GM12873 (cell line): ENCODE measurements around the gene TRERF1.

Experiments used
- CTCF ChIP-seq: IDR thresholded peaks from 2 replicates; pipeline ENCODE4 v1.5.1; 2012; ENCODE audit warnings: low read depth, mild to moderate bottlenecking, moderate library complexity, low read length, control low read depth; ENCODE audit not compliant: insufficient read depth; ENCODE audit errors: missing control alignments

TRERF1 gene

DNA sequence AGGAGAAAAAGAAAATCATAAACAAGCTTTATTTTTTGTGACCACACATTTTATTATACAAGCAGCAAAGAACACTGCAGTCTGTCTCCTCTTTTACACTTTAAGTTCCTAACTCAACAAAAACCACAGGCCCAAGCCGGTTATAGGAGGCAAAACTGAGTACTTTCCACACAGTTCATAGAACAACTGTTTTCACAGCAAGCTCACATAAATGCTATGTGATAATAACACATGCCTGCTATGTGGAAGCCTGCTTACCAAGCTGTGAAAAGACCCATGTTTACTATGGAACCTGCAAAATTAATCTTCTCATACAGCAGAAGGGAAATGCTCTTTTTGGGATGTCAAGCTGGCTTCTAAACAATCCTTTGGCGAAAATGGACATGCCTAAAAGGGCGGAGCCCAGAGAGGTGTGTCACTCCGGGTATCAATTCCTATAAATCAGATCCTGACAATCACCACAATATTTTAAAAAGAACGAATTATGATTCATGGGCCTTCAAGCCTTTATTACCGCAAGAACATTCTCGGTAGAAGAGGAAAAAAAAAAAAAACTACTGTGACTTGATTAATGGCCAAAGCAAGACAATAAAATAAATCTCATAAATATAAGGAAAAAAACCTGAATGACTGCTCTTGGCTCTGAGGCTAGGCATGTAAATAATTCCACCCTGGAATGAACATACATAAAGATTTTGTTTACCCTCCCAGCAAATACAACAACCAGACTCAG, 2.6 kb downstream of the TRERF1 start:
- no peak for TF ChIP-seq CTCF

DNA sequence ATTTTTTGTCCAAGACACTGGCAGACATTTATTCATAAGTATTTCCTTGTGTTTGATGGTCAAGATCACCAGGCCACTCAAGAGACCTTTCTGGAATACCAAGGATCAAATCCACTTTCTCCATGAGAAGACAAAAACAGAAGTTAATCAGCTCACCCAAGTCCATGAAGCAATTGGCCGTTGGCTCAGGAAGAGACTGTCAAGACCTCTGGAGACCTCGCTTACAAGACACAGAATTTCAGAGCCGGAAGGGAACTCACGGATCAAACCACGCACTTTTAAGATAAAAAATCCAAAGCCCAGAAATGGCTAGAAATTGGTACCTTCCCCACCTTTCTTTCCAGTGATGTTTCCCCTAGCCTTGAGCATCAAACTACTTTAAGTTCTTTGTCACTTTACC, 3.3 kb downstream of the TRERF1 start:
- TF ChIP-seq CTCF: no peak

DNA sequence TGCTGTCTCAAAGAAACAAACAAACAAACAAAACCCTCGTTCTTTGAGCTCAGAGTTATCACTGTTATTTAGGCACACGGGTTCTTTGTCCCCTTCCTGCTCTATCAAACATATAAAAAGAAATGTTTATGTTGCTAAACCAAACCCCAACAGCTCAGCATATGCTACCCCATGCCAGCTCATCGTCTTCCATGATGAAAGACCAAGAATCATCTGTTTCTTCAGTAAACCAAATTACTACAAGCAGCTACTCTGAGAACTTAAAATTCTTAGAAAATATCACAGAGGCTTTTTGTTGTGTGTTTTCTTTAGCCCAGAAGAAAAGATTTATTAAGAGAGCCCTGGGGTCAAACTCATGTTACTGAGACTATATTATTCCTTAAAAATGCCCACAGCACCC, 4.7 kb downstream of the TRERF1 start:
- no peak for TF ChIP-seq CTCF

DNA sequence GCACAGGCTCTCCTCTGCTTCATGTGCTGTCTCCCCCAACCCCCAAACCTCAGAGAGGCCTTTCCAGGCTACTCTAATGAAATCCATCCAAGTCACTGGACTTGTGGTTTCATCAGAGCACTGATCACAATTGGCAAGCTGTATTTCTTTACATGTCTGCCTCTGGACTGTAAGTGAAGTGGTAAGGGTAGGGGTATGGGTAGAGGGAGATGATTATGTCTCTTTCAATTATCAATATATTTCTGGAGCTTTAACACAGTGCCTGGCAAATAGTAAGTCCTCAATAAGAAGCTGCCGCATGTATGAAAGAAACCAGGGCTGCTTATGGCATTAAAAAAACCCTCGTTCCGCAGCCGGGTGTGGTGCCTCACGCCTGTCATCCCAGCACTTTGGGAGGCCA, 5.4 kb downstream of the TRERF1 start:
- TF ChIP-seq CTCF: no peak

DNA sequence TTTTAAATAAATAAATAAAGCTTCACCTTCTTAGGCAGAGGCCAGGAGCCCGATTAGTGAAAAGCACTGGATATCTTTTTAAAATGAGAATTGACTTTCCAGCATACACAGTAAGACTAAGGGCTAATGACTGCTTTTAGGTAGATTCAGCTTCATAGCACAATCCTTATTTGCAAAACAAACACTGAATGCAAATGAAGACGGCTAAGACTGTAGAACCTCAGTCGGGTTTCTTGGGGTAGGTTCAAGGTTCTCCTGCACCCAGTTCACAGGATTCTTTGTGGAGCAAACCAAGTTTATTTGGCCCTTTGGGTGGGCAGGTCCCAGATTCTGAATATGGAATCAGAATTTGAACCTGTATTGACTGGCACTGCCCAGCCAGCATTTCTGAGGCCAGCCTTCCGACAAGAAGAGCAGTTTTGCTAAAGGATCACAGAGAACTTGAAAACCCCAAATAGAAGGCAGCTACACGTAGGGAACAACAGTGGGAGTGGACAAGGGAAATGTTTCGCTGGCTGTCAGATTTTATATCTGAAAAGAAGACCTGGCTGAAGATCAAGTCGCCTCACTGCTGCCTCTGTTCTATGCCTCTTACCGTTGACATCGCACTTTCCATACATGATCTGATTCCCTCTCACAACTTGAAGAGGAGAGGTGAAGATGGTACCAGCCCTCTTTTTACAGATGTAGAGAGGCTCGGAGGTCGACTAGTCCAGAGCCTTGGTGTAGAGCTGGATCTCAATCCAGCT, 8.2 kb downstream of the TRERF1 start:
- TF ChIP-seq CTCF: no peak

DNA sequence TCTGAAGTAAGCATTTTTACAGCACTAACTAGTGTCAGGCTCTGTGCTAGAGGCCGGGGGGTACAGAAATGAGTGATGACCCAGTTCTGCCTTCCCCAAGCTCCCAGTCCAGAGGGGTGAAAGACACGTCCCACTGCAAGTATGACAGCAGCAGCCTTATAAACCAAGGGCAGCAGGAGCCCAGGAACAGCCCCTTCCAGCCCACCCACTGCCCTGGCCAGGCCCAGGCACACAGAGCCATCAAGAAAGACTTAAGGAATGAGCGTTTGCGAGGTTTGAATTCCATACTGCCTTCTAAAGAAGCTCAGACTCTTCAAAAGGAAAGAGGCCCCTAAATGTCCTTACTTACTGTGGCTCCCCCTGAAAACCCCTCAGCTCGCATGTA, 10.0 kb downstream of the TRERF1 start:
- no peak for TF ChIP-seq CTCF

GRCh38 chr6:42440778-42441696, 10.7 kb downstream of the TRERF1 start:
- no peak for TF ChIP-seq CTCF
